NK-92 (cell line): ENCODE results near the gene NR1H2.

Source experiments
- DNase-seq: peaks from one replicate; lab custom pipeline; 2025; ENCODE audit not compliant: unreplicated experiment; lab: John Stamatoyannopoulos, UW

NR1H2 gene

DNA sequence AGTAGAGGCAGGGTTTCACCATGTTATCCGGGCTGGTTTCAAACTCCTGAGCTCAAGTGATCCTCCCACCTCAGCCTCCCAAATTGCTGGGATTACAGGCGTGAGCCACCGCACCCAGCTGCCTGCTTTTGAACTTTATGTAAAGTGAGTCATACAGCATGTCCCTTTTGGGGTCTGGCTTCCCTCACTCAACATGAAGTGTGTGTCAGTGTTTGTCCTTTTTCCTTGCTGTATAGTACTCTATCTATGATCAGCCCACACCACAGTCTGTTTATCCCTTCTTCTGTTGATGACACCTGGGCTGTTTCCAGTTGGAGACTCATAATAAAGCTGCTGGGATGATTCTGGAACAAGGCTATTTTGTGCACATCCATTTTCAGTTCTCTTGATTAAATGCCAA, 44.6 kb downstream of the NR1H2 start:
- no peak for DNase-seq

DNA sequence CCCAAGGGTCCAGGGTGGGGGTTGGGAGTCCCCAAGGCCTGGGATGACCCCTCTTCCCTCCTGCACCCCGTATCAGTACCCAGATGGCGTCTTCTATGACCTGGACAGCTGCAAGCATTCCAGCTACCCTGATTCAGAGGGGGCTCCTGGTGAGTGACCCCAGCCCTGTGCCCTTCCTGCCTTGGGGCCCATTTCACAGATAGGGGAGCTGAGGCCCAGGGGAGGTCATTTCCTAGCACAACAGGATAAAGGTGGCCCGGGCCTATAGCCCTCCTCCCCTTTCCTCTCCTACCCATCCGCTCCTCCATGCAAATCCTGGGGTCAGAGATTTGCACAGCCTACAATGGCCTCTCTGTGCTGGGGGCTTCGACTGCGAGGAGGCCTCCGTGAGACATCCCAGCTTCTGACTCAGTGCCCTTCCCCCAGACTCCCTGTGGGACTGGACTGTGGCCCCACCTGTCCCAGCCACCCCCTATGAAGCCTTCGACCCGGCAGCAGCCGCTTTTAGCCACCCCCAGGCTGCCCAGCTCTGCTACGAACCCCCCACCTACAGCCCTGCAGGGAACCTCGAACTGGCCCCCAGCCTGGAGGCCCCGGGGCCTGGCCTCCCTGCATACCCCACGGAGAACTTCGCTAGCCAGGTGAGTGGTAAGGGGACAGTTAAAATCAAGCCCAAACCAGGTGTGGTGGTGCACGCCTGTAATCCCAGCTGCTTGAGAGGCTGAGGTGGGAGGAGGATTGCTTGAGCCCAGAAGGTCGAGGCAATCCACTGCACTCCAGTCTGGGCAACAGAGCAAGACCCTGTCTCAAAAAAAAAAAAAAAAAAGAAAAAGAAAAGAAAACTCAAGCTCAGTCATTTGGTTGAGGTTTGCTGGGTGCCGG, 46.4 kb downstream of the NR1H2 start:
- DNase-seq, result no peak

DNA sequence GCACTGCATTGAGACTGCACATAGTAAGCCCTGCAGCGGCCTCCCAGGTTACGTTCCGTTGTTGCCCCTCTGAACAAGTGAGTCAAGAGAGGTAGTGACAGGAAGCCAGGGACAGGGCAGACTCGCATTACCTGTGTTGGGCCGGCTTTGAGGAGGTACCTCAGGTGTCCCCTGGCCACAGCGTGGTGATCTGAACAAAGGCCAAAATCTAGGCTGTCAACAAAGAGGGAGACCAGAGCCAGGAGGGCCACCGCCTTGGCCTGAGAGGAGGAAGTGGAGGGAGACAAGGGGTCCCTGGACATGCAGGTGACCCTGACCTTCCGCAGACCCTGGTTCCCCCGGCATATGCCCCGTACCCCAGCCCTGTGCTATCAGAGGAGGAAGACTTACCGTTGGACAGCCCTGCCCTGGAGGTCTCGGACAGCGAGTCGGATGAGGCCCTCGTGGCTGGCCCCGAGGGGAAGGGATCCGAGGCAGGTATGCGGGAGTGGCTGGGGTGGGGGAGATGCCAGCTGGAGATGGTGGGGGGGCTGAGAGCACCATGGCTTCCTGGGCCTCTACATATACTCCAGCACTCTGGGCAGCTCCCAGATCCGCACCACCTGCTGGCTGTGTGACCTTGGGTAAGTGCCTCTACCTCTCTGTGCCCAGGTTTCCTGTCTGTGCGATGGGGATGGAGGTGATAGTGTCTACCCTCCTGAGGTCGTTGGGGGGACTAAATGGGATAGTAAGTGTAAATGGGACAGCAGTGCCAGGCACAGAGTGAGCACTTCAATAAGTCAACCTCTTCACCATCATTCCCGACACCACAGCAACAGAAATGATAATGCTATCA, 47.2 kb downstream of the NR1H2 start:
- DNase-seq, result no peak

DNA sequence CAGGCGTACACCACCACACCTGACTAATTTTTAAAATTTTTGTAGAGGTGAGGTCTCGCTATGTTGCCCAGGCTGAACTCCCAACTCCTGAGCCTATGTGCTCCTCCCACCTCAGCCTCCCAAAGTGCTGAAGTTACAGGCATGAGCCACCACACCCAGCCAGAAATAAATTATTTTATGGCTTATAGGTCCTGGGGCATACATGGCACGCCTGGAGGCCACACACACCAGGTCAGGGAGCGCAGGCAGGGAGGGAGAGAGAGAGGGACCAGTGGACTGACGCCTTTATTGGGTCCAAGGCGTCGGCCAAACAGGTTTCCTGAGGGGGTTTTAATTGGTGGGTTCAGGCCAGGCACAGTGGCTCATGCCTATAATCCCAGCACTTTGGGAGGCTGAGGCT, 49.3 kb downstream of the NR1H2 start:
- no peak for DNase-seq

DNA sequence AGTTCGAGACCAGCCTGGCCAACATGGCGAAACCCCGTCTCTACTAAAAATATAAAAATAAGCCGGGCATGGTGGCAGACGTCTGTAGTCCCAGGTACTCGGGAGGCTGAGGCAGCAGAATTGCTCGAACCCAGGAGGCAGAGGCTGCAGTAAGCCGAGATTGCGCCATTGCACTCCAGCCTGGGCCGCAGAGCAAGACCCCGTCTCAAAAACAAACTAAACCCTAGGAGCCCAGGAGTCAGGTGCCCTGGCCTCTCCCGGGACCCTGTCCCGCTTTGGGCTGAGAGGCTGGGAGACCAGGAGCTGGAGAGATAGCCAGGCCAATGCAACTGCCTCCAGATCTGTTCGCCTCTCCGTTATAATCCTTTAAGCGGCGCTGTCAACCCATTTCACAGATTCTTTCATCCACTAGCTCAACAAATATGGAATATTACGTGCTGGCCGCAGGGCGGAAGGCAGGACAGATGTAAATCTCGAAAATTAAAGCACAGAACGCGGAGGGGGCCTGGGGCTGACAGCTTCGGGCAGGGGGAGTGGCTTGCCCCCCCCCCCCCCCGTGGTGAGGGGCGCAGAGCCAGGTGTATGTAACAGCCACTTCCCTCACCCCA, 51.2 kb downstream of the NR1H2 start:
- no peak for DNase-seq

DNA sequence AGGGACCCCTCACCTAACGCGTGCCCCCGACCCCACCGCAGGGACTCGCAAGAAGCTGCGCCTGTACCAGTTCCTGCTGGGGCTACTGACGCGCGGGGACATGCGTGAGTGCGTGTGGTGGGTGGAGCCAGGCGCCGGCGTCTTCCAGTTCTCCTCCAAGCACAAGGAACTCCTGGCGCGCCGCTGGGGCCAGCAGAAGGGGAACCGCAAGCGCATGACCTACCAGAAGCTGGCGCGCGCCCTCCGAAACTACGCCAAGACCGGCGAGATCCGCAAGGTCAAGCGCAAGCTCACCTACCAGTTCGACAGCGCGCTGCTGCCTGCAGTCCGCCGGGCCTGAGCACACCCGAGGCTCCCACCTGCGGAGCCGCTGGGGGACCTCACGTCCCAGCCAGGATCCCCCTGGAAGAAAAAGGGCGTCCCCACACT, 51.8 kb downstream of the NR1H2 start:
- no peak for DNase-seq

DNA sequence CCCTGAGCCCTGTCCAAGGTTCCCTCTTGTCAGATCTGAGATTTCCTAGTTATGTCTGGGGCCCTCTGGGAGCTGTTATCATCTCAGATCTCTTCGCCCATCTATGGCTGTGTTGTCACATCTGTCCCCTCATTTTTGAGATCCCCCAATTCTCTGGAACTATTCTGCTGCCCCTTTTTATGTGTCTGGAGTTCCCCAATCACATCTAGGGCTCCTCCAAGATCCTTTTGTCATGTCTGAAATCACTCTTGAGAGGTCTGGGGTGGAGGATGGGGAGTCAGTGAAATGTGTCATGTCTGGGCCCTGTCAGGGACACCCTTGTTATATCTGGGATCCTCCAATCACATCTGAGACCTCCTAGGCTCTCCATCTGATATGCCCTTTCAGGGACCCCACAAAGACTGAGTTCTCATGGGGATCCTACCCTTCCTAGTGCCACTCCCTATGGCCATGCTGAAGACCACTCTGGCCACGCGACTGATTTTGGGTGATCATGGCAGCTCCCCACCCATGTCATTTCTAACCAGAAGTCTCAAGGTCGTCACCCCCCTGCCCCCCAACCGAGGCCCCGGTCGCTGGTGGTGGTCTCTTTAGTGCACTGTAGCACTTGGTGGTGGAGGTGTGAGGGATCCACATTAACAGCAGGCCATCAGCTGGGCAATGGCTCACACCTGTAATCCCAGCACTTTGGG, 52.7 kb downstream of the NR1H2 start:
- no peak for DNase-seq

DNA sequence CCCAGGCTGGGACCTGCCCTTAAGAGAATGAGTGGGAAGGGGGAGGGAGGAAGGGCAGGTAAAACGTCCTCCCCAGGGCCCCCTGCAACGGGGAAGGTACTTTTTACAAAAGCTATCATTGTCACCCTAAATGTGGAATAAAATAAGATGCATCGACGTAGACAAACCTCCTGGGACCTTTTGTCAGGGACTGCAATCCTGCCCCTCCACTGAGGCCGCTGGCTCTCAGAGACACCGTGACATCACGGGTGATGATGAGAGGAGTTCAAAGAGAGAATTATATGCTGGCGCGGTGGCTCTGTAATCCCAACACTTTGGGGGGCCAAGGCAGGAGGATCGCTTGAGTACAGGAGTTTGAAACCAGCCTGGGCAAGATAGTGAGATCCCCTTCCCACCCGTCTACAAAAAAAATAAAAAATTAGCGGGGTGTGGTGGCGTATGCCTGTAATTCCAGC, 54.7 kb downstream of the NR1H2 start:
- no peak for DNase-seq

DNA sequence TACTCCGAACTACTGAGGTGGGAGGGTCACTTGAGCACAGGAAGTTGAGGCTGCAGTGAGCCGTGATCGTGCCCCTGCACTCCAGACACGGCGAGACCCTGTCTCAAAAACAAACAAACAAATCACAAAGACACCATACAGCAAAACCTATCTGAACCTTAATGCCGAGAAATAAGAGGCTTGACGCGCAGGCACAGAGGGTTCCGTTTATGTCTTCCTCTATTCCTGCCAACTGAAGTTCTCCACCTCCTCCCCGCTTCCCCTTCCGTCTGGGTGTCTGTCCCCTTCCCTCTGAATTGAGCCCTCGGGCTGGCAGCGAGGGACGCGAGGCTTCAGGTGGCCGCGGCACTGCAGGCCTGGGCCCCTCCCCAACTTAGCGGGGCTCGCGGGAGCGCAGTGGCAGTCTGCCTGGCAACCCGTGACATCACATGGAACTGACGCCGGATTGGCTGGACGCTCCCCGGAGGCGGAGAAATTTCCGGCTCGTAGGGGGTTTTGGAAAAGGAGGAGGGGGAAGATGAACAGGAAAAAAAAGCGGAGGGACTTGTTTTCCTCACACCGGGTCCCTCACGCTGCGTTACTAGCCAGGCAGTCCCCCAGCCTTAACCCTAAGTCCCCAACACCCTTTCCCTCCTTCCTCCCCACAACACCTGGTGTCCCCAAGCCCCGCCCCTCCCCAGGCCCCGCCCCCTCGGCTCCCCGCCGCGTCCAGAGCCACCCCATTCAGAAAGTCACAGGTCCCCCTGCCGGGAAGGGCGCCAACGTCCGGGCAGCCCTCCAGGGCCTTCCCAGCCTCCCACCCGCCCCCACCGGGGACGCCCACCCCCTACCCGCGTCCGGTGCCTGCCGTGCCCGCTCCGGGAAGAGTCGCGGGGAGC, 55.3 kb downstream of the NR1H2 start:
- DNase-seq, result no peak

DNA sequence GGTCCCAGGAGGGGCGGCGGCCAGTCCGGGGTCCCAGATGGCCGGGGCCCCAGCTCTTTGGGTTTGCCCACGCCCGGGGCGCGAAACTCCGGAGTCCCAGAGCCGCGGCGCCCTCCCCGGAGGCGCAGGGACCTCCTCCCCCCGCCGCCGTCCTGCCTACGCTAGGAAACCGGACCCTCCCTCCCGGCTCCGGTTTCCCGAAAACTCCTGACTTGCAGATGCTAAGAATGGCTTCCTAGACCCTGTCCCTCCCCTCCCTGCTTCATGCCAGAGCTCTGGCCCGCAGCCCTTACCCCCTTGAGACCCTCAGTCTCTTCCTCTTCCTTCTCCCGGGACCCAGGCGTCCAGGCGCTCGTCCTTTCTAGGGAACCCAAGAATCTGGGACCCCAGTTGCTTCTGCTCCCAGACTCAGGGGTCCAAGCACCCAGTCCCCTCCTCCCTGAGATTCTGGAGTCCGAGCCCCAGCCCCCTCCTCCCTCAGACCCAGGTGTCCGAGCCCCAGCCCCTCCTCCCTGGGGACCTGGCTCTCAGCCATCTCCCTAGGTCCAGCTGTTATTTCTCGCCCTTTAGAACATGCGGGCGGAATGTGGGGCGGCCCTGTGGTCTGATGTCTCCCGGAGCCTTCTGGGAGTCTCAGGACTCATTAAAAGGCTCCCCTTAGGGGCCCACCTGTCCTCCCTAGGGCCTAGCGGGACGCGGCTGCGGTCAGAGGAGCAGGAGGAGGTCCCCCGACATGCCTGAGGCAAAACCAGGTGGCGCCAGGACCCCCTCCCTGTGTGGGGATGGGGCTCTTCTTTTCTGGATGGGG, 56.2 kb downstream of the NR1H2 start, which contains the start of gene MYBPC2:
MYBPC2 (plus strand) TSS at position 672 of the 808 bp plus-strand sequence; CDS start at position 734, 62 bp downstream.
- no peak for DNase-seq
